ENCODE measurements around the gene SLC17A2.

Gene SLC17A2

GRCh38 chr6:25883536-25883935 is 47.0 kb downstream of the SLC17A2 start:
- DNase-seq (ENCODE audit: low read depth) = no peak

DNA sequence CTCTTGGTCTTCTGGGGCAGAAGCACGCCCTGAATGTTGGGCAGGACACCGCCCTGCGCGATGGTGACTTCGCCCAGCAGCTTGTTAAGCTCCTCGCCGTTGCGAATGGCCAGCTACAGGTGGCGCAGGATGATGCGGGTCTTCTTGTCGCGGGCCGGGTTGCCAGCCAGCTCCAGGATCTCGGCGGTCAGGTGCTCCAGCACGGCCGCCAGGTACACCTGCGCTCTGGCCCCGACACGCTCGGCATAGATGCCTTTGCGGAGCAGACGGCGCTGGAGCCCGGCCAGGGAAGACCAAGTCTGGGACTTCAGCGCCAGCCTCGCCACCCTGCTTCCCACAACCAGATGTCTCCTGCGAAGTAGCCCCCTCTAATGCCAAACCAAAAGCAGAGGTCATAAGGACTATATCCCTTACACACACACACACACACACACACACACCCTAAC is 48.4 kb downstream of the SLC17A2 start:
- DNase-seq (ENCODE audit: low read depth) = peak; percentile 3

DNA sequence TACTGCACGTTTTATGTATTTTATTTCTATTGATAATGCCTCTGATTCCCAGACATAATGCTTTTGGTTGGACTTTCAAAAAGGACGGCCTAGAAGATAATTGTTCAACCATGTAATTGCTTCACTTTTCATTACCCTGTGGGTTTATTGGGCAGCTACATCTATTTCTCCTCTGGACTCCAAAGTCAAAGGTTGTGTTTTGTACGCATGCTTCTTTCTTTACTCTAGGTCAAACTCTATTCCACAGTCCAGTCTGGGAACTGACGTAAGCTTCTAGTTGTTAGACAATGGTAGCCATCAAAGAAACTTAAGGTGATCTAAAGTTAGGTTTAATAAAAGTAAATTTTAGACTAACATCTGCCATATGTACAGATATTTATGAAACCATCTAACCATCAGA is 49.9 kb downstream of the SLC17A2 start:
- DNase-seq (ENCODE audit: low read depth) = no peak

GRCh38 chr6:25878721-25879322 is 51.7 kb downstream of the SLC17A2 start:
- DNase-seq (ENCODE audit: low read depth) = no peak

DNA sequence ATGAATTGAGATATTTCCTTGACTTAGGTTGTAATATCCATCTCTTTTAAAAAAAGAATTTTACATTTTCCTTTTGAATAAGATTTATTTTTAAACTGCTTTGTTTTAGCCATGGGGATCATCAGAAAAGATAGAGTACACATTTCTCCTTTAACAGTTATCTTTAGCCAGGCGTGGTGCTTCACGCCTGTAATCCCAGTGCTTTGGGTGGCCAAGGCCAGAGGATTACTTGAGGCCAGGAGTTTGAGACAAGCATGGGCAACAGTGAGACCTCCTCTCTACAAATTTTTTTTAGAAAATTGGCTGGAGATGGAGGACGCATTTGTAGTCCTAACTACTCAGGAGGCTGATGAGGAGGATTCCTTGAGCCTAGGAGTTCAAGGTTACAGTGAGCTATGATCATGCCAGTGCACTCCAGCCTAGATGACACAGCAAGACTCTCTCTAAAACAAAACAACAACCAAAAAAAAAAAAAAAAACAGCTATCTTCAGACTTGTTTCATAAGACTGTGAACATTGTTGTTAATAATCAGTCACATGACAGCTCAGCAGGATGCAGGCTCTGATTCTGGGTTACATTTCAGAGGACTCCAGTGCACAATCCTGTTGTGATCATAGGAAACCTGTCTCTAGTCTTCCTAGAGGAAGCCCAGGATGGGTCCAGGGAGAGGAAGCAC is 54.4 kb downstream of the SLC17A2 start:
- no peak for DNase-seq (ENCODE audit: low read depth)

DNA sequence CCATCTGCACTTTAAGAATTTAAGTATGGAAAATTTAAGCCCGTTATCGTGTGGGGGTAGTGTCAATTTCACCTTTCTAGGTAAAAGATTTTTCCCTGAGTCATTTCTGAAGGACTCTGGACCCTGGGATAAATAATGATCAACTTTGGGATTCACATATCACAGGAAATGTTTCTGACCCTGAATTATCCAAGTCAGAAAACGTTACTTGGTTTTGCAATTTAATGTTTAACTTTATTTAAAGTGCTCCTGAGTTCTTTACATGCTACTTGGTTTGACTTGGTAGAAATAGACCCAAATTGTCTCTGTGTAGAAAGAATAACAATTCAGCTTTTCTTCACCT is 55.0 kb downstream of the SLC17A2 start:
- DNase-seq (ENCODE audit: low read depth) = no peak

GRCh38 chr6:25874822-25875562 is 55.5 kb downstream of the SLC17A2 start:
- DNase-seq (ENCODE audit: low read depth) = no peak

GRCh38 chr6:25874118-25874517 is 56.4 kb downstream of the SLC17A2 start, which contains the start of gene SLC17A3:
Gene SLC17A3 (minus strand): TSS chr6:25874243. CDS start chr6:25868387, 5,856 bp downstream.
- no peak for DNase-seq (ENCODE audit: low read depth)

- DNase-seq (ENCODE audit: low read depth) = no peak
Observed at GRCh38 chr6:25872814-25873213, 57.7 kb downstream of the SLC17A2 start.

DNA sequence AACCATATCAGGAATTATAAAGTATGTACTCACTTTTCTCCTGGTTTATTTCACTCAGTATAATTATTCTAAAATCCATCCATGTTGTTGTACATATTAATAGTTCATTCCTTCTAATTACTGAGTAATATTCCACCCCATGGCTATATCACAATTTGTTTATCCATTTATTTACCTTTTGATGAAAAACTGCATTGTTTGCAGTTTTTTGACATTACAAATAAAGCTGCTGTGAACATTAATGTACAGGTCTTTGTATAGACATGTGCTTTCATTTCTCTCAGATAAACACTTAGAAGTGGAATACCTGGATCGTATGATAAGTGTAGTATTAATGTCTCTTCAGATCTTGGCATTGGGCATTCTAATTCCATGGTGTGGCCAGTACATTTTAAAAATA is 60.7 kb downstream of the SLC17A2 start:
- no peak for DNase-seq (ENCODE audit: low read depth)

GRCh38 chr6:25868436-25869183 is 61.9 kb downstream of the SLC17A2 start:
- no peak for DNase-seq (ENCODE audit: low read depth)

- DNase-seq (ENCODE audit: low read depth) = no peak
Observed at GRCh38 chr6:25866011-25866410, 64.5 kb downstream of the SLC17A2 start.

GRCh38 chr6:25863360-25863759 is 67.1 kb downstream of the SLC17A2 start:
- no peak for DNase-seq (ENCODE audit: low read depth)

Measured in activated T-cell treated with anti-CD3 and anti-CD28 coated beads for 1 hour (primary cell).